Frontal cortex (tissue), 4 donors: ENCODE data around the gene GAS2L1. TPM values are rescaled to one million over a fixed set of nuclear protein-coding genes. Genes with fewer than 3 reads are reported as not detected.

Experiments
- DNase-seq, 2 donors: peaks; one replicate each; pipeline ENCODE4 v3.0.0; 2012; ENCODE audit warnings: low spot score in 2 of 2
- FAIRE-seq: peaks from 2 replicates; lab custom pipeline; 2012; peaks lifted over from hg19 to GRCh38; lab: Jason Lieb, UNC
- total RNA-seq: library from RNA; depleted of rRNA; stranded (reverse); fragments of >200 nt; gene quantifications from one replicate; pipeline ENCODE4 v1.2.3, GENCODE V29; 2014
- donor health status: control.
- donor health status: control.
- donor health status: control.

The GAS2L1 gene
- total RNA-seq, 1 donor from 2014 or later = 2.9 TPM

DNA sequence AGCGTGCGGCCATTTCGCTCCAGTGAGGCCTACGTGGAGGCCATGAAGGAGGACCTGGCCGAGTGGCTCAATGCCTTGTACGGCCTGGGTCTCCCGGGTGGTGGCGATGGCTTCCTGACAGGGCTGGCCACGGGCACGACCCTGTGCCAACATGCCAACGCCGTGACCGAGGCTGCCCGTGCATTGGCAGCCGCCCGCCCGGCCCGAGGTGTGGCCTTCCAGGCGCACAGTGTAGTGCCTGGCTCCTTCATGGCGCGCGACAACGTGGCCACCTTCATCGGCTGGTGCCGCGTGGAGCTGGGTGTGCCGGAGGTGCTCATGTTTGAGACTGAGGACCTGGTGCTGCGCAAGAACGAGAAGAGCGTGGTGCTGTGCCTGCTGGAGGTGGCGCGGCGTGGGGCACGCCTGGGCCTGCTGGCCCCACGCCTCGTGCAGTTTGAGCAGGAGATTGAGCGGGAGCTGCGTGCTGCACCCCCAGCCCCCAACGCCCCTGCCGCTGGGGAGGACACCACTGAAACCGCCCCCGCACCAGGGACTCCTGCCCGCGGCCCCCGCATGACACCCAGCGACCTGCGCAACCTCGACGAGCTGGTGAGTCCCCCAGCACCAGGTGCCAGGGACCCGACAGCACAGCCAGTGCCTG lies 1.8 kb downstream of the GAS2L1 start:
- FAIRE-seq (no peak), DNase-seq (no peak)

DNA sequence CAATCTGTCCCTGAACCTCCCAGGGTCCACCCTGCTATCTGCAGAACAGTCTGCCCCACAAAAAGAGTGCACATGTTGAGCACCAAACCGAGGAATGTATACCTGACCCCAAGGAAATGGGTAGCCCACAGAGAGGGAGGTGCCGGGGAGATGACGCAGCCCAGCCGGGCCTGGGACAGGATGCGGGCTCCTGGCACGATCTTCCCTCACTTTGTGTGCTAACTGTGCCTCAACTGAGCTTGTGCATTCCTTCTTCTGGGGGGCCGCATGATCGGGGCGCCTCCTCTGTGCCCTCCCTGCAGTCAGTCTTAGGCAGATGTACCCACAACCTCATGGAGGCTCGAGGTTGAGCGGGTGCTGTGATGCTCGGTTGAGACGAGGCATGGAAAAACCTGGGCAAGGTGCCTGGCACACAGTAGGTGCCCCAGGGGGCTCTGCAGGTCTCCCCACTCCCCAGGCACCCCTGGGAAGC lies 2.4 kb downstream of the GAS2L1 start:
- FAIRE-seq = no peak
- DNase-seq = no peak

DNA sequence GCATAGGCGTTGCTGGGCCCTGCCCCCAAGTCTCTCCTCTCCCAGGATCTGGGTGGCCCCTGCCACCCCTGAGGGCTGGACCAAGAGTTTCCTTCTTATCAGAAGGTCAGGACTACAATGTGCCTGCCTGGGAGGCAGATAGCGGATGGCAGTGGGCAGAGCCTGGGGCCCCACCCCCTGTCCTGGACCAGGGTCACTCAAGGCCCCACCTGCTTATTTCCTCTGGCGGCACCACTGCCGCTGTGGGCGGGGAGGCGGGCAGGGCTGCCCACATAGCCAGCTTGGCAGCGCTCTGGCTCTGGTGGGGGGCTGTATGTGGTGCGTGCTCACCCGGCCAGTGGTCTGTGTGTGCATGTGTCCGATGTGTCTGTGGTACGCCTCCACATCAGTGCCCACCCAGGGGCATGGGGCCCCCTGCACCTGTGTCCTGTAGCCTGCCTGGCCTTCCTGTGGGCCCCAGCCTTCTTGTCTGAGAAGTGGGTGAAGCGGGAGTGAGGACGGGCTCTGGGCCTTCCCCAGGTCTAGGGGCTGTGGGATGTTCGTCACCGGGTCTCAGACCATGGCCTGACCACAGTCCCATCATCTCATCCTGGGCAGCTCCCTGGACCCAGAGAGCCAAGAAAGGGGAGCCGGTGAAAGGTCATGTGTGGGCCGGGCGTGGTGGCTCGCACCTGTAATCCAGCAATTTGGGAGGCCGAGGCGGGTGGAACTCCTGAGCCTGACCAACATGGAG lies 3.0 kb downstream of the GAS2L1 start:
- no peak for FAIRE-seq
- DNase-seq = no peak

DNA sequence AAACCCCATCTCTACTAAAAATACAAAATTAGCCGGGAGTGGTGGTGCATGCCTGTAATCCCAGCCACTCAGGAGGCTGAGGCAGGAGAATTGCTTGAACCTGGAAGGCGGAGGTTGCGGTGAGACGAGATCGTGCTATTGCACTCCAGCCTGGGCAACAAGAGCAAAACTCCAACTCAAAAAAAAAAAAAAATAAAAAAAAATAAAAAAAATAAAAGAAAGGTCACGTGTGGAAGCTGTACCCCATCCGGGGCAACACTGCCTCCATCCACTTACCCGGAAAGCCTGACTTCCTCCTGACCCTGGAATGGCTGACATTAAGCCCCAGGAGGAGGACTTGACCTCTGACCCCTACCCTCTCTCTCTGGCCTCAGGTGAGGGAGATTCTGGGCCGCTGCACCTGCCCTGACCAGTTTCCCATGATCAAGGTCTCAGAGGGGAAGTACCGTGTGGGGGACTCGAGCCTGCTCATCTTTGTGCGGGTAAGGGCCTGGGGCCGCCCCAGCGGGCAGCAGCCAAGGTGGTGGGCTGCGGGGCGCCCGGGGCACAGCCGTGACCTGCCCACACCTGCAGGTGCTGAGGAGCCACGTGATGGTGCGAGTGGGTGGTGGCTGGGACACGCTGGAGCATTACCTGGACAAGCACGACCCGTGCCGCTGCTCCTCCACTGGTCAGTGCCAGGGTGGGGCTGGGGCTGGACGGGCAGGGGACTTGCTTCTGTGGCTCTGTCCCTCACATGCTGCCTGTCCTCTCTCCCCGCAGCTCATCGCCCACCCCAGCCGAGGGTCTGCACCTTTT lies 3.8 kb downstream of the GAS2L1 start:
- DNase-seq (no peak), FAIRE-seq (no peak)

DNA sequence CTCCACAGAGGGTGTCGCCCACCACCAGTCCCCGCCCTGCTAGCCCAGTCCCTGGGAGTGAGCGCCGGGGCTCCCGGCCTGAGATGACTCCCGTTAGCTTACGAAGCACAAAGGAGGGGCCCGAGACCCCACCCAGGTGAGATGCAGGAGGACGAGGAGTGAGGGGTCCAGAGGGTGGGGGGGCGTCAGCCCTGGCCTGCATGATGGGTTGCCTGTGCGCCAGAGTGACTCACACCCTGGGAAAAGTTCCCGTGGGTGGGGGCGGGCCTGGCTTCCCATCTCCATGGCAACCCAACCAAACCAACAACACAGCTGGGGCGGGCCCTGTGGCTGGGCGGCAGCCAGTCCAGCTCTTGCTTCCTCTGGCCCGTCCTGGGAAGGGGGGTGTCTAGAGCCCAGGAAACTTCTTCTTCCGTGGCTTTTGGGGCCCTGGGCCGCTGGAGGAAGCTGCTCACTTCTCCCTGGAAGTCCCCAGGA lies 4.5 kb downstream of the GAS2L1 start:
- FAIRE-seq (no peak), DNase-seq (peak; percentile 98 to 99)

DNA sequence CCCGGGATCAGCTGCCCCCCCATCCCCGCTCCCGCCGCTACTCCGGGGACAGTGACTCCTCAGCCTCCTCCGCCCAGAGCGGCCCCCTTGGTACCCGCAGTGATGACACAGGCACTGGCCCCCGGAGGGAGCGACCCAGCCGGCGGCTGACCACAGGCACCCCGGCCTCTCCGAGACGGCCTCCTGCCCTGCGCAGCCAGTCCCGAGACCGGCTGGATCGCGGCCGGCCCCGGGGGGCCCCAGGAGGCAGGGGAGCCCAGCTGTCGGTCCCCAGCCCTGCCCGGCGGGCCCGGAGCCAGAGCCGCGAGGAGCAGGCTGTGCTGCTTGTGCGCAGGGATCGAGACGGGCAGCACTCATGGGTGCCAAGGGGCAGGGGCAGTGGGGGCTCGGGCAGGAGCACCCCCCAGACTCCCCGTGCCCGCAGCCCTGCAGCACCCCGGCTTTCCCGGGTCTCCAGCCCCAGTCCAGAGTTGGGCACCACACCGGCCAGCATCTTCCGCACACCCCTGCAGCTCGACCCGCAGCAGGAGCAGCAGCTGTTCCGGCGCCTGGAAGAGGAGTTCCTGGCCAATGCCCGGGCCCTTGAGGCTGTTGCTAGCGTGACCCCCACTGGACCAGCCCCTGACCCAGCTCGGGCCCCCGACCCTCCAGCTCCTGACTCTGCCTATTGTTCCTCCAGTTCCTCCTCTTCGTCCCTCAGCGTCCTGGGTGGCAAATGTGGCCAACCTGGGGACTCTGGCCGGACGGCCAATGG lies 5.2 kb downstream of the GAS2L1 start:
- no peak for FAIRE-seq
- DNase-seq = no peak

DNA sequence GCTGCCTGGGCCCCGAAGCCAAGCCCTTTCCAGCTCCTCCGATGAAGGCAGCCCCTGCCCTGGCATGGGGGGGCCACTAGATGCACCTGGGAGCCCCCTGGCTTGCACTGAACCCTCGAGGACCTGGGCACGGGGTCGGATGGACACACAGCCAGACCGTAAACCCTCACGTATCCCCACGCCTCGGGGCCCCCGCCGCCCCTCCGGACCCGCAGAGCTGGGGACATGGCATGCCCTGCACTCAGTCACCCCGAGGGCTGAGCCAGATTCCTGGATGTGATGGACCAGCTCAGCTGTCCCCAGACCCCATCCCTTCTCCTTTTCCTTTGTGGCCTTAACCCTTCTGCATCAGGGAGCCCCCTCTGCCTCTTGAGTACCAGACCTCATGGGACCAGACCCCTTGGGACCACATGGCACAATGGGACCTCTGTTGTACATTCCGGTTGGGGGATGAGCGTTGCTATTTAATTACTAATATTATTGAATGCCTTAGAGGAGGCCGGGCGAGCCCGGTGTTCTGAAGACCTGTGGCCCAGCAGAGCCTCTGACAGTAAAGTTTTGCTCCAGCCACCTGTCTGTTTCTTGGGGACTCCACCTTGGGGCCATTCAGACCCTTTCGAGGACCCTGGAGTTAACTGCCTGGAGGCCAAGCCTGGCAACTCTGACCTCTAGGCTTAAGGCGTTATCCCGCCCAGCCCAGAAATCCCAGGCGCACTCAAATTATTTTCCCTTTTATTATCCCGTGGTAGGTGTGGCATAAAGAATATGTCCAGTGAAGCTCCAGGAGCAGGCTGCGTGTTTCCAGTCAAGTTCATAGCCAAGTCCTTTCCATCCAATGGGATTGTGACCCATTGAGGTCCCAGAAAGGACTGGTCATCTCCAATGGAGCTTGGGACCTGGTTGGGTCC lies 6.0 kb downstream of the GAS2L1 start:
- DNase-seq (no peak), FAIRE-seq (no peak)

DNA sequence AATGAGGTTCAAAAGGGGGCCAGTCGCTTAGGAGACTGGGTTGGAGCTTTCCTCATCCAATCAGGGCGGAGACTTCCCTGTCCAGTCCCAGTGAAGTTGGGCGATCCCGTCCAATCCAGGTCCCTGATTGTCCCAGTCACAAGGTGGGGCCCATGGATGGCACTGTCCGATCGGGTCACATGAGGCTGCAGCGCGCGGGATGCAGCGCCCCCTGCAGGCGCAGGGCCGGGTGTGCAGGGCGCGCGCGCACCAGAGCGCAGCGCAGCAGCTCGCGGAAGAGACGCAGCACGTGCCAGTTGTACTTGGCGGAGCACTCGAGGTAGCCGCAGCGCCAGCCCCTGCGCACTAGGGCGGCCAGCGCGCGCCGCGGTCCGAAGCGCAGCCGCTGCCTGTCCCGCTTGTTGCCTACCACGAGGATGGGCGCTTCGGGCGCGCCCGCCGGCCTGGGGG lies 6.7 kb downstream of the GAS2L1 start:
- no peak for FAIRE-seq
- peak; percentile 61 to 67 for DNase-seq

DNA sequence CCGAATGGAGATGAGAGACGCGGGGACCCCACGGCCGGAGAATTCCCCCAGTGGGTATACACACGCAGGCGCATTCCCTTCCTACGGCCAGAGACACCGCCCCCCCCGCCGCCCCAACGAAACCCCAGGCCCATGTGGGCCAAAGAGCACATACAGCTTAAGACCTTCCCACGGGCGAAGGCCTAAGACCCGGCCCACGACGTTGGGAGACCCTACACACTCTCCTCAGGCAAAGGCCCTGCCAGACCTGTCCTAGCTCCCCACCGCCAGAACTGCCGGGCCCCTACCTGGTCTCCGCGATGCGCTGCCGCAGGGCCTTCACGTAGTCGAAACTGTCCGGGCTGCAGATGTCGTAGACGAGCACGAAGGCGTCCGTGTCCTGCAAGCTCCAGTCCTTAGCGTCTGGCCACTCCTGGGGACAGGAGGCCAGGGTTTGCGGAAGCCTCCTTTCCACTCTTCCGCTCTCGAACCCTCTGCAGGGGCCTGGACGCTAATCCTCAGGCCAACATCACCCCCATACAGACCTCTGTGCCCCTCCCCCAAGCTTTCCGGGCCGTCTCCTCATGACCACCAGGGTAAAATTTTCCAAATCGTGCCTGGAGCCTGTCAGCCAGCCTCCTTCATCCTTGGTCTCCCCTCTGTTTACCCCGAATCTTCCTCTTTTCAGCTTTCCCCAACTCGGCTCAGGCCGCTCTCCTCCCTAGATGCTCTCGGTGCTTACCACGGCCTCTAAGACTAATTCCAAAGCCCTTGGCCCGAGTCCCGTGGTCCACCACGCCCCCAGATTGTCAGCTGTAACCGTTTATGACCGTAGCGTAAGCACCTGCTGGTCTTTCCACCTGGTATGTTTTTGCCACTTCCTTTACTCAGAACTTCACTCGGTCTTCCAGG lies 7.4 kb downstream of the GAS2L1 start:
- FAIRE-seq (no peak), DNase-seq (no peak)

DNA sequence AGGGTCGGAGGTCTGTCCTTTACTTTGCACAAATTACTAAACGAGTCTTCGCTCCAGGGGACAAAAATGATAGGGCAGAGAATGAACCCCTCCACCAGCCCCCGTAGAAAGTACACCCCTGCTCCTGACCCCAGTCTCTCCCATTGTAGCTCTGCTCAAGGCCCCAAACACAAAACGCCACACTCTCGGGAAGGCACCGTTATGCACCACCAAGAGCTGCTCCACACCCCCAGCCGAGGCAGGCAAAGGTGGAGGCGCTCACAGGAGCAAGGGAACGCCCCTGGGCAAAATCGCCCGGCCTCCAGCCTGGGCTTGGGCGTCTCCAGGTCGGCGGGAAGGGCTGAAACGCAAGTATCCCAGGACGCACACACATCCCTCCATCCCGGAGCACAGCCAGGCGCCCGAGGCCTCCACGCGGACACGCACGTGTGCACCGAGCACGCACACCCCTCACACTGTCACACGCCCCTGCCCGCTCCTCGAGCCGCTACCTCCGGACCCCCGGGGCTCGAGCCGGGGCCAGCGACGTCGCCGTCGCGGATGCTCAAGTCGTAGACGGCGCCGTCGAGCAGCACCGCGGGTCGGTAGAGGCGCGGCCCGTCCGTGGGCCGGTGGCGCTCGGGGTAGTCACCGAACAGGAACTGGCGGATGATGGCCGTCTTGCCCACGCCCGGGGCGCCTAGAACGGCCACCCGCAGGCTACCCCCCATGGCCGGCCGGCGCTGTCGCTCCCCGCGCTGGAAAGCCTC lies 8.3 kb downstream of the GAS2L1 start:
- FAIRE-seq = no peak

DNA sequence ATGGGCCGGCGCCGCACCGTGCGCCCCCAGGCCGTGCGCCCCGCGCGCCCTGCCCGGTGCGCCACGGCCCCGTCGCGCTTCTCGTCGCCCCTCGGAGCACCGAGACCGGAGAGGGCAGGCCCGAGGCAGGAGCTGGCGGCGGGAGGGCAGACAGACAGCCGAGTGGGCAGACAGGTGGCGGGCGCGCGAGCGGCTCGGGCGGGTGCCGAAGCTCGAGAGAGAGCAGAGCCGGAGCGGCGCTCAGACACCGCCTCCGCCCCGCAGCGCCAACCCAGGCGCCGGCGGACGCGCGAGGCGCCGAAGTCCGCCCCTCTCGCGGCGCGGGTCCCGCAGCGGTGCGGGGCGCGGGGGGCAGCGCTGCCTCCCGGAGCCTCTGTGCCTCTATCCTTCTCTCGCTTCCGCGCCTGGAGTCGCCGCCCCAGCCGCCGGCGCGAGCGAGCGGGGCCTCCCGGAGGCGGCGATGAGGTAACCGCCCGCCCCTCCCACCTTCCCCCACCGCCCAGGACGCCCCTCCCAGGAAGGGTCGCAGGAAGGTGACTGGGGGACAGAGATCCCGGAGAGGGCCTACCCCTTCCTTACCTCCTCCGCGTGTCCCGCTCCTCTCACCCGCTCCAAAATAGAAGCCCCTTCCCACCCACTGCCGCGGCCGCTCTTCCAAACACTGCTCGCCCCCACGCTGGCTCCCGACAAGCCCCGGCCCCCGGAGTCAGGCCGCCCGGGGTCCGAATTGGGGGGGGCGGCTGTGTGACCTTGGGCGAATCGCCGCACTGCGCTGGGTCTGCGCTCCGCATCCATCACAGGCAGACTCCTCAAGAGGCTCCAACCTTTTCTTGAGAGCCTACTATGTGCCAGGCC lies 9.1 kb downstream of the GAS2L1 start, which contains the start of gene RASL10A:
TSS of gene RASL10A (minus strand) at position 412 of the 855 bp plus-strand sequence. CDS start 451 bp downstream, outside the sequence.
- FAIRE-seq (no peak), DNase-seq (peak in 1 of 2 donors; percentile 54)

More for the DNA sequence above, 8.3 kb downstream of the GAS2L1 start:
- DNase-seq = no peak

DNA sequence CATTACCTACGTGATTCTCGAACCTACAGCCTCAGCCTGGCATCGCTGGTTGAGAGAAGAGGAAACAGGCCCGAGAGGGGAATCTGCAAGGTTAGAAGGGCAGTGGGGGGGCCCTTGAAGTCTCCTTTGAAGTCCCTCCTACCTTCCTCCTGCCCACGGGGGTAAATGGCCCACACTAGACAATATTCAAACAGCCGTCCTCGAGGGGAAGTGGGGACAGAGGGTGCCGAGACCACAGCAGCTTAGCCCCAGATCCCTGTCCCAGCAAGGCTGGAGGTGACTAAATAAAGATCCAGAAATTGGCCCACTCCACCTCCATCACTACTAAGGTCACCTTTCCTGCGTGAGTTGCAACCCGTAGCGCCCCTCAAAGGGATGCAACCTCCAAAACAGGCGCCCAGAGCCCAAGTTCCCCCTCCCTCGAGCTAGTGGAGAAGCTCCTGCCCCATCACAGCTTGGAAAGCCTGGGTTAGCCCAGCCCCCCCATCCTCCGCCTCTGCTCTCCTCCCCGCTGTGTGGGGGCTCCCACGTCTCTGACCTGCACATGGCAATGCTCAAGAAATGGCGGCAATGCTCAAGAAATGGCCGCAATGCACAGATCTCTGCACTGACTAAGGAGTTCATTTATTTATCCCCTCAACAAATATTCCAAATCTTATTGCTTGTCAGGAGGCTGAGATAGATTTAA lies 9.8 kb downstream of the GAS2L1 start:
- no peak for DNase-seq
- FAIRE-seq = no peak

DNA sequence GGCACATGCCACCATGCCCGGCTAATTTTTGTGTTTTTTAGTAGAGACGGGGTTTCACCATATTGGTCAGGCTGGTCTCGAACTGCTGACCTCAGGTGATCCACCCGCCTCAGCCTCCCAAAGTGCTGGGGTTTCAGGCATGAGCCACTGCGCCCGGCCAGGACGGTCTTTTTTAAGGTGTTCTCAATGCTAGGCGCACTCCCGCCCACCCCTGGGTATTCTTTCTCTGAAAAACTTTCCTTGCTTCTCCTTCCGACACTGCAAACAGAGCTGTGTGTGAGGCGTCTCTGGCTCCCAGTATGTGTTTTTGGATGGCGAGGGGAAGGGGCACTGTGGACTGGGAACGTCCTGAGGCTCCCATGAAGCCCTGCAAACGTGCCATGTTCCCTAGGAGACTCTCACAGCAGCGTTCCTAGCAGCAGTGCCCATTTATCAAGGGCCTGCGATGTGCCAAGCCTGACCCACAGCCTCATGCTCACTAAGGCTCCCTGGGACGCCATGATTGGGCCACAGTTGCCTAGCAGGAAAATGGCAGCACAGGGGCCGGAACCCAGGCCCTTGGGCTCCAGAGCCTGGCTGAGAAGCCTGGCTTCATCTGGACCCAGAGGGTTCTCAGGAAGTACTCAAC lies 11.5 kb downstream of the GAS2L1 start:
- FAIRE-seq (no peak), DNase-seq (no peak)

DNA sequence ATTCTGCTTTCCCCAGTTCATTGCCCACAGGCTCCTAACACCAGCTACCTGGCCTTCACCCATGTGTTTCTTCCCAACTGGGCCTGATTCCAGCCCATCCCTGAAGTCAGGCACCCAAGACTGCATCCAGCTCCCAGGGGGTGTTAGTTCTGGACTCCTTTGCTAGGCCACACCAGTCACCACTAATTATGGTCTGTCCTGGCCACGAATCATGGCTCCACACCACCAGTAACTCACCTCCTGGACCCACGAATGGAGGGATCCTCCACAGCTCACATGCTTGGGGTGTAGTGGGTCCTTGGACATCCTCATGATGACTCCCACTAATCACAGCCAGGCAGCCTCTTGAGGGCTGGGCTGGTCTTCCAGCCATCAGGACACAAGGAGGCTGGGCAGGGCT lies 12.6 kb downstream of the GAS2L1 start:
- no peak for DNase-seq
- FAIRE-seq = no peak

DNA sequence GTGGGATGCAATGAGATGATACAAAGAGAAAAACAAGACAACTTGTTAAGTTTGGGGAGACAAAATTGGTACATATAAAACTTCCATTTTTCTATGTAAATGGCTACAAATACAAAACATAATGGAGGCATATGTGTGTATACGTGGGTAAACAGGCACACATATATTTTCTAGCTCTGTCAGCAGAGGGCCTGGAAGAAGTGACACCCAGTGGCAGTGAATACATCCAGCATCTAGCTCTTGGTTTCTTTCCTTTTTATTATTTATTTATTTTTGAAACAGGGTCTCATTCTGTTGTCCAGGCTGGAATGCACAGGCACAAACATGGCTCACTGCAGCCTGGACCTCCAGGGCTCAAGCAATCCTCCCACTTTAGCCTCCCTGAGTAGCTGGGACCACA lies 14.1 kb downstream of the GAS2L1 start:
- no peak for FAIRE-seq
- DNase-seq = no peak
